Fibroblast of pulmonary artery (primary cell): ENCODE results near the gene S1PR5.

Experiments used
- DNase-seq: peaks from one replicate; pipeline ENCODE4 v3.0.0-alpha.2; 2010; ENCODE audit warnings: low read depth
- H3K4me3 ChIP-seq: replicated peaks from 2 replicates; pipeline ENCODE4 v1.5.1; 2011; ENCODE audit warnings: low read depth, mild to moderate bottlenecking, control low read depth, low read length, moderate library complexity
- CTCF ChIP-seq: IDR thresholded peaks from 2 replicates; pipeline ENCODE4 v1.5.1; 2011; ENCODE audit warnings: mild to moderate bottlenecking, control low read depth, low read length, inconsistent platforms; ENCODE audit errors: missing control alignments

Gene S1PR5

GRCh38 chr19:10491472-10492047, 25.7 kb downstream of the S1PR5 start:
- DNase-seq = no peak
- TF ChIP-seq CTCF = no peak
- no peak overlapping the region for H3K4me3 ChIP-seq

DNA sequence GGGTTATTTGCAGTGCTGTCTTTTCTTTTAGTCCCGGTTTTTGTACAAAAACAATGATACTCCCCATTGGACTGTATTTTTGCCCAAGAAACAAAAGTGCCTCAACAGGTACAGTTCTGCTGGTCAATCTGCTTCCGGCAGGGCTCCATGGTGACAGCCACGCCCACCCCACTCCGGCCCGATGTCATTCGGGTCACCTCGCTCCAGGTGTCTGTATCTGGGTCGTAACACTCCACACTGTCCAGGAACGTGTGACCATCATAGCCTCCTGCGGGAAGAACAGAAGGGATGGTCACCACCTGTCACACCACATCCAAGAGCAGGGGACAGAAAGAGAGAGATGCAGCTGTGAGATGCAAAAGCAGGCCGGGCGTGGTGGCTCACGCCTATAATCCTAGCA, 30.7 kb downstream of the S1PR5 start:
- DNase-seq = no peak
- H3K4me3 ChIP-seq = no peak overlapping the region
- TF ChIP-seq CTCF = no peak

DNA sequence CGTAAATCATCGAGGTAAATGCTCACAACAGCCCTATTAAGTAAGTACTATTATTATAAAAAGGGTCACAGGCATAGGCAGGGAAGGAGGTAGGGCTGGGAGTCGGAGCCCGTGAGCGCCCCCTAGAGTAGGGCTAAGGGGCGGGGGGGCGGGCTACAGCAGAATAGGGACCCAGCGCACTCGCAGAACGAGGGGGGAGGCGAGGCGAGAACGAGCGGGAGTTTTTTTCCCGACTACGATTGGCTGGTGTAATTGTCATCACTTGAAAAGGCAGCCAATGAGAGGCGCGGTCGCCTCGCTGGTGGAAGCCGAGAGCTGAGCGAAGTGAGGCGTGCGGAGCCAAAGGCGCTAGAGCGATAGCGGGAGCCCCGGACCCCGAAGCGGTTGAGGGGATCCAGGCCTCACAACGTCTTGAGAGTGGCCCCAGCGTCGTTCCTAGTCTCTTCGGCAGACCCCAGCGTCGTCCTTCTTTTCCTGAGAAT, 38.3 kb downstream of the S1PR5 start:
- H3K4me3 ChIP-seq = peak overlapping the region; percentile 35

GRCh38 chr19:10478476-10478875, 38.8 kb downstream of the S1PR5 start:
- no peak overlapping the region for H3K4me3 ChIP-seq
- DNase-seq = no peak

More for the DNA sequence above, 38.3 kb downstream of the S1PR5 start:
- TF ChIP-seq CTCF = peak; percentile 25
- DNase-seq = peak; percentile 90

DNA sequence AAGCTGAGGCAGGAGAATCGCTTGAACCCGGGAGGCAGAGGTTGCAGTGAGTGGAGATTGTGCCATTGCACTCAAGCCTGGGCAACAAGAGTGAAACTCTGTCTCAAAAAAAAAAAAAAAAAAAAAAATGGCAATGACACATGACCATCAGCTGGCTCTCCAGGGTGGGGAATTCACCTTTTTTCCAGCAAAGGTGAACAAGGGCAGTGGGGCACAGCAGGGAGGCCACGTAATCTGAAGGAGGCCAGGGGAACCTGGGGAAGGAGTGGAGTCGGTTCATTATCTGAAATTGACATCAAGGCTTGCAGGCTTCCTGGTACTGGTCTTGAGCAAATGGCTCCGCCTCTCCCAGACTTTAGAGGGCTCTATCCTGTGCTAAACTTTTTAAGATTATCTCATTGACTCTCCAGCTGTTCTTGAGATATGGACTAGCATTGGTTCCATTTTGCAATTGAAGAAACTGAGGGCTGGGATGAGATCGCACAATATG, 42.2 kb downstream of the S1PR5 start:
- no peak overlapping the region for H3K4me3 ChIP-seq
- no peak for TF ChIP-seq CTCF
- no peak for DNase-seq

More at GRCh38 chr19:10478476-10478875, 38.8 kb downstream of the S1PR5 start:
- TF ChIP-seq CTCF = no peak

- no peak for TF ChIP-seq CTCF
- no peak for DNase-seq
- H3K4me3 ChIP-seq = no peak overlapping the region
Observed at GRCh38 chr19:10473192-10473591, 44.1 kb downstream of the S1PR5 start.

- DNase-seq = peak; percentile 64
- H3K4me3 ChIP-seq = no peak overlapping the region
- peak; percentile 51 for TF ChIP-seq CTCF
Observed at GRCh38 chr19:10471909-10472308, 45.3 kb downstream of the S1PR5 start.
